ENCODE measurements around the gene SRGAP2B.
"Not testable (repeated sequence)": the region's sequence is repeated elsewhere in the genome, so short reads cannot be mapped to it uniquely, and the experiment has no call there.

The SRGAP2B gene

DNA sequence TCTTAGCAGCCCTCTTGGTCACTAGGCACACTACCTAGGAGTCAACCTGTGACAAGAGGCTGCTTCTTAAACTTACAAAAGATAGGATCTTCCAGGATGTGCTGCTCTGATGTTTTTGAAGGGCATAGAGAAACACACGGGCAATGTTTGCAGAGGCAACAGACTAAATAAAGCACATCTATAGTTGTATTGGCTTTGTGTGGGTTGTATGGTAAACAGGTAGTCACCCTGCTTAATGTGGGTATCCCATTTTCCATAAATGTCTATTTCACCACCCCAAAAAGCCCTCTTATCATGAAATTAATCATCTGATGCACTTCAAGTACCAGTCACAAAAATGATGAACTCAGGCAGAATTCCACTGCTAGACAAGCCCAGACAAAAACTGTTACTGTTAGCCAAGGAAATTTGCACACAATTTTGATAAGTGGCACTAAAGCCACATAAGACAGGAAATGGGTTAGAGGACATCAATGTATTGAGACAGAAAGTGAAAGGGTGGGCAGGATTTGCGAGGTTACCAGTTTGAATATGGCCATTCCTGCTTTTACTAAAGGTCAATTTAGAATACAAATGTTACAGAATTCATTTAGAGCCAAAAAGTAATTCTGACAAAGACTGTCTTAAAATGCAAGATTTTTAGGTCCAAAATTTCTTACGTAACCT lies 205.5 kb downstream of the SRGAP2B start:
- not testable (repeated sequence) for DNase-seq

- not testable (repeated sequence) for DNase-seq
Measured at GRCh38 chr1:144883022-144883421, 212.1 kb downstream of the SRGAP2B start.

DNA sequence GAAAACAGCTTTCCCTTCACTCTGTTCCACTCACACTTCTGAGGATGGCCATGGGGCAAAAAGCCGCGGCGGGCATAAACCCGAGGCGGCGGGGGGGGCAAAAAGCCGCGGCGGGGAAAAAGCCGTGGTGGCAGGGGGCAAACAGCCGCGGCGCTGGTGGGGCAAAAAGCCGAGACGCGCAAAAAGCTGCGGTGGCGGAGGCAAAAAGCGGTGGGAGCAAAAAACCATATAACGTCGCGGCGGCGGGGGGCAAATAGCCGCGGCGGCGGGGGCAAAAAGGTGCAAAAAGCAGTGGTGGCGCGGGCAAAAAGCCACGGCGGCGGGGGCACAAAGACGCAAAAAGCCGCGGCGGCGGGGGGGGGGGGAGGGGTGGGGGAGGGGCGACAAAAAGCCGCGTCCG lies 212.8 kb downstream of the SRGAP2B start:
- DNase-seq, result not testable (repeated sequence)

- not testable (repeated sequence) for DNase-seq
Measured at GRCh38 chr1:144858607-144859006, 236.5 kb downstream of the SRGAP2B start.

Measured in midbrain (tissue), 1 donor.